Renal cortex interstitium (tissue), 11 donors: Measurements from ENCODE around the gene ZNF329. TPM values are rescaled to one million over a fixed set of nuclear protein-coding genes. Genes with fewer than 3 reads are reported as not detected.

Experiments
- DNase-seq, 11 donors: peaks; one replicate each; pipeline ENCODE4 v3.0.0-alpha.2; 2013; ENCODE audit warnings: low read depth in 9 of 11, low spot score in 4 of 11; ENCODE audit errors: extremely low read depth in 1 of 11
- polyA plus RNA-seq, 3 donors: library from polyadenylated mRNA; unstranded; fragments of 120-200 nt; gene quantifications; one replicate each; pipeline ENCODE4 v1.2.1, GENCODE V29; 2013; ENCODE audit not compliant: insufficient read length in 3 of 3

The ZNF329 gene
- polyA plus RNA-seq, 3 donors, result 21.5 to 26.0 (median 23.7) TPM

DNA sequence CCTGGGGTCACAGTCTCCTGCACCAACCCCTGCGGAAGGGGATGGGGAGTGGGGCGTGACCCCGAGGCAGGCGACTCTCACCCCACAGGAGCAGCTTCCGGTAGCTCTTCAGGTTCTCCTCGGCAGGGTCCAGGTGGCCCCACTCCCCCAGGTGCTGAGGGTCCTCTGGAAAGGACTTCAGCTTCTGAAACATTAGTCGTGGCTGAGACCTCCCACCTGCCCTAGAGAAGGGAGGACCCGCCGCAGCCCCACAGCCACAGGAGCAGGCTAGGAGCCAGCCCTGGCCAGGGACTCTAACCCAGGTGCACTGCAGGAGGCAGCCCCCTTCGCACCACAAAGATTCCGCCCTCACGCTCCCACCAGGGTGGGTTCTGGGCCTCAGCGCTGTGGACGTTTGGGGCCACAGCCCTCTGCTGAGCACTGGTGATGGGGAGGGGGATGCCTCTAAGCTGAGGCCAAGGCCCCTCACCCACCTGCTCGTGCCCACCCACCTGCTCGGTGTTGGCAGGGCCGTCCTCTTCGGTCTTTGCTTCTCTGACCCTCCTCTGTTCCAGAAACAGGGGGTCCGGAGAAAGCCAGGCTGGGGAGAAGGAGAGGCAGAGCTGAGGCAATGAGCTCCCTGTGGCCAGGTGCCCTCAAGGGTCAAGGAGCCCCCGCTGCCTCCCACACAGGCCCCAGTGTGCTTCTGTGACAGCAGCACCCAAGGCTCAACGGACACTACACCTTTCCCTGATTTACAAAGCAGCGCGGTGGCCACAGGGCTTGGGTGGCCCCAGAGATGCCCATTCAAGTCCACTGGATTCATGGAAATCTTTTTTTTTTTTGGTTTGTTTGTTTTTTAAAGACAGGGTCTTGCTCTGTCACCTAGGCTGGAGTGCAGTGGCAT lies 63.5 kb downstream of the ZNF329 start:
- no peak for DNase-seq

DNA sequence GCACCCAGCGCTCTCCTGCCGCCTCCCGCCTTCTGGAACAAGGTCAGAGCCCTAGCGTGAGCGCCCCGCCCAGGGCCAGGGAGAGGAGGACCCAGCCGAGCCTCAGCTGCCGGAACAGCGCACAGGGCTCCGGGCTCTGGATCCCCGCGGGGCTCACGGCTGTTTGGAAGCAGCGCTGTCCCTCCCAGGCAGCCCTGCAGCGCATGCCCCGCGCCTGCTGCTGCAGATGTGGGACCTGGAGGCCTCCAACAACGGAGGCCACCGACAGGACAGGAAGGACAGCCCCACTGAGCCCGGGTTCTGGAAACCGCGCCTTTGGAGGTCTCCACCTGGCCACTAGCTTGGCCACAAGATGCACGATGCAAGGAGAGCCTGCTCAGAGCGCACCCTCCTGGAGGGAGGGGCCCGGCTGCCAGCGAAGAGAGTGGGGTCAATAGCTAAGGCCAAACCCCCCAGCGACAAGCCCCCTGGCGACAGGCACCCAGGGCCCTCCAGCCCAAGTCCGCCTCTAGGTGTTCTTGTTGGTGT lies 65.2 kb downstream of the ZNF329 start:
- no peak for DNase-seq

DNA sequence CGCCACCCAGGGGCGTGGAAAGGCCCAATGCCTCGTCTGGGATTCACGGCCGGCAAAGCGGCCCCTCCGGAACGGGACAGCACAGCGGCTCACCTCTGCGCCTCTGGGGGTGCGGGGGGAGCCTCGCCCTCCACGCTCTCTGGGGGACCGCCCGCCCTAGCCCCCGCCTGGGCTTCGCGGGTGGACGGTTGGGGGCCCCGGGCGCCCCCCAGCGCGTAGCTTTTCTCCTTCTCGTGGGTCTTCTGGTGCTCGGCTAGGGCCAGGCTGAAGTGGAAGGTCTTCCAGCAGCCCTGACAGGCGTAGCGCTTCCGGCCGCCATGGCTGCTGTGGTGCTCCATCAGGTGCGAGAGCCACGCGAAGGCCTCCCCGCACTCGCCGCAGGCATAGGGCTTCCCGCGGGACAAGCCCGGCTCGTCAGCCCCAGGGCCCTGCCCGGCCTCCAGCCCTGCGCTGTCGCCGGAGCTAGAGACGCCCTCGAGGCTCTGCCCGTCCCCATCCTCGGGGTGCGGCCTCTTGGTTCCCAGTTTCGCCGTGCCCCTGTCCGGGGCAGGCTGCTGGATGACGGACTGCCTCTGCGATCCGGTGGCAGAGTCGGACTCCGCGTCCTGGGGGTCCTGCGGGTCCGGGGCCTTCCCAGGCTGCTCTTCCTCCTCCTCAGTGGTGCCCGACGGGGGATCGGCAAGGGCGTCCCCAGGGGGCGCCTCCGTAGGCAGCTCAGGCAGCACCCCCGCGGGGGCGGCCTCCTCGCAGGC lies 65.8 kb downstream of the ZNF329 start:
- DNase-seq, result no peak

DNA sequence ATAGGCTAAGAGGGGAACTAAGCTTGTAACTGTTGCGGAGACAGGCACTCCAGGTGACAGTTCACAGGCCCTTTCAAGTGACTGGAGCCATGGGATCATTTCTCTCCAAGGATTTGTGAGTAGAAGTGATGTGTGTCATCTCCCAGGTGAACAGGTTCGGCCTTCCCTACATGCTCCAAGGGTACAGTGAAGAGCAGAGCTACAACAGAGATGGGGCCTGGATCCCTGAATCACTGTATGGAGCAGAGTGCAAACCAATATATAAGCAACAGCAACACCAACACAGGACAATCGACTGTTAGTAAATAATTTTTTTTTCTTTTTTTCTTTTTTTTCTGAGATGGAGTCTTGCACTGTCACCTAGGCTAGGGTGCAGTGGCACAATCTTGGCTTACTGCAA lies 67.6 kb downstream of the ZNF329 start:
- DNase-seq, result no peak

DNA sequence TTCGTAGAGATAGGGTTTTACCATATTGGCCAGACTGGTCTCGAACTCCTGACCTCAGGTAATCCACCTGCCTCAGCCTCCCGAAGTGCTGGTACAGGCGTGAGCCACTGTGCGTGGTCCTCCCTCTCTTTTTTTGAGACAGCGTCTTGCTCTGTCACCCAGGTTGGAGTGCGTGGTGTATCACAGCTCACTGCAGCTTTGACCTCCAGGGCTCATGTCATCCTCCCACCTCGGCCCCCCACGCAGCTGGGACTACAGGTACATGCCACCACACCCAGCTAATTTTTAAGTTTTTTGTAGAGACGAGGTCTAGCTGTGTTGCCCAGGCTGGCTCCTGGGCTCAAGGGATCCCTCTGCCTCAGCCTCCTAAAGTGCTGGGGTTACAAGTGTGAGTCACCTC lies 70.8 kb downstream of the ZNF329 start:
- no peak for DNase-seq

Other genes with a start within 250 kb of the ZNF329 start
- gene ZNF417, start 234.2 kb downstream of the ZNF329 start, polyA plus RNA-seq, result 10 to 100 TPM; 20.6 to 31.7 (median 29.6) TPM
- gene ZNF418, start 215.4 kb downstream of the ZNF329 start, polyA plus RNA-seq, result 10 to 100 TPM; 21.9 to 32.8 (median 25.7) TPM
- 1 to 10 TPM; 8.9 to 10.0 (median 9.6) TPM for gene ZNF256, start 203.1 kb downstream of the ZNF329 start, polyA plus RNA-seq
- gene C19orf18, start 176.3 kb downstream of the ZNF329 start, polyA plus RNA-seq, result 1 to 10 TPM; 1.4 to 3.1 (median 1.7) TPM
- 10 to 100 TPM; 29.1 to 33.5 (median 31.7) TPM for gene ZNF606, start 148.0 kb downstream of the ZNF329 start, polyA plus RNA-seq
- 1 to 10 TPM; 2.9 to 7.3 (median 4.8) TPM for gene ZSCAN1, start 116.8 kb downstream of the ZNF329 start, polyA plus RNA-seq
- gene ZNF135, start 91.5 kb downstream of the ZNF329 start, polyA plus RNA-seq, result 10 to 100 TPM; 21.8 to 30.3 (median 21.8) TPM
- 100 to 1,000 TPM in 1 of 3 donors, 10 to 100 TPM in 2; 79.0 to 116 (median 98.4) TPM for gene ZSCAN18, start 52.6 kb downstream of the ZNF329 start, polyA plus RNA-seq
- gene ZNF274, start 32.3 kb upstream of the ZNF329 start, polyA plus RNA-seq, result 10 to 100 TPM; 18.2 to 27.0 (median 19.7) TPM
- gene ZNF544, start 78.1 kb upstream of the ZNF329 start, polyA plus RNA-seq, result 10 to 100 TPM; 36.9 to 45.9 (median 38.1) TPM
- gene ZNF8, start 128.2 kb upstream of the ZNF329 start, polyA plus RNA-seq, result 1 to 10 TPM; 7.3 to 8.7 (median 7.6) TPM
- 10 to 100 TPM; 46.6 to 58.0 (median 53.8) TPM for gene ERVK3-1, start 154.6 kb upstream of the ZNF329 start, polyA plus RNA-seq
- gene ZSCAN22, start 176.2 kb upstream of the ZNF329 start, polyA plus RNA-seq, result 1 to 10 TPM; 3.6 to 3.8 (median 3.6) TPM
- gene A1BG, start 202.7 kb upstream of the ZNF329 start, polyA plus RNA-seq, result 1 to 10 TPM in 2 of 3 donors, under 1 TPM in 1; 0.45 to 2.0 (median 1.5) TPM
- gene ZNF497, start 212.0 kb upstream of the ZNF329 start, polyA plus RNA-seq, result 1 to 10 TPM; 3.7 to 6.2 (median 5.2) TPM
- gene ZNF837, start 230.2 kb upstream of the ZNF329 start, polyA plus RNA-seq, result 1 to 10 TPM; 3.3 to 6.0 (median 4.5) TPM
- 1,000 to 10,000 TPM in 2 of 3 donors, 100 to 1,000 TPM in 1; 862 to 1,069 (median 1,060) TPM for gene RPS5, start 236.5 kb upstream of the ZNF329 start, polyA plus RNA-seq
- not detected for gene RNF225, start 244.9 kb upstream of the ZNF329 start, polyA plus RNA-seq